ENCODE results near the gene TRAPPC10. TPM values are rescaled to one million over a fixed set of nuclear protein-coding genes. Genes with fewer than 3 reads are reported as not detected.
"Not testable (repeated sequence)": the region's sequence is repeated elsewhere in the genome, so short reads cannot be mapped to it uniquely, and the experiment has no call there.

Gene TRAPPC10
- total RNA-seq, 5 donors from 2014 or later (not counting 1 experiment from before 2014, with no cell fraction given): 82.5 to 144 (median 92.2) TPM

- H3K27me3 Mint-ChIP-seq; H3K27ac ChIP-seq (ENCODE audit: low read length); ATAC-seq (replicated peaks in 1 of 4); H3K27ac Mint-ChIP-seq; H3K4me1 ChIP-seq (ENCODE audit: control insufficient read depth in 1 of 2, extremely low read depth in 1 of 2, insufficient read depth in 2 of 2, low read length in 2 of 2); POLR2A ChIA-PET; H3K4me3 Mint-ChIP-seq; CTCF ChIA-PET; H3K27me3 ChIP-seq (replicated peaks in 1 of 2; ENCODE audit: control insufficient read depth in 2 of 2, extremely low read depth in 1 of 2, insufficient read depth in 2 of 2, low read length in 1 of 2); H3K36me3 ChIP-seq (ENCODE audit: control insufficient read depth in 2 of 2, extremely low read depth in 1 of 2, insufficient read depth in 1 of 2, low read length in 1 of 2); DNase-seq; H3K4me1 Mint-ChIP-seq; H3K9me3 ChIP-seq; H3K36me3 Mint-ChIP-seq; H3K4me3 ChIP-seq (ENCODE audit: control insufficient read depth in 1 of 2, extremely low read depth in 1 of 2, low read length in 1 of 2); H3K9me3 Mint-ChIP-seq: not testable (repeated sequence)
- WGBS (ENCODE audit: insufficient coverage): no CpG with 5 or more reads among the region's 13 CpGs
These were observed 86.9 kb downstream of the TRAPPC10 start for GRCh38 chr21:44098964-44099363.

- H3K4me1 ChIP-seq (ENCODE audit: control insufficient read depth in 1 of 2, extremely low read depth in 1 of 2, insufficient read depth in 2 of 2, low read length in 2 of 2); H3K27me3 ChIP-seq (replicated peaks in 1 of 2; ENCODE audit: control insufficient read depth in 2 of 2, extremely low read depth in 1 of 2, insufficient read depth in 2 of 2, low read length in 1 of 2); H3K4me3 ChIP-seq (ENCODE audit: control insufficient read depth in 1 of 2, extremely low read depth in 1 of 2, low read length in 1 of 2); H3K27ac Mint-ChIP-seq; H3K4me1 Mint-ChIP-seq; POLR2A ChIA-PET; CTCF ChIA-PET; H3K36me3 Mint-ChIP-seq; H3K27ac ChIP-seq (ENCODE audit: low read length); H3K9me3 Mint-ChIP-seq; H3K36me3 ChIP-seq (ENCODE audit: control insufficient read depth in 2 of 2, extremely low read depth in 1 of 2, insufficient read depth in 1 of 2, low read length in 1 of 2); H3K27me3 Mint-ChIP-seq; H3K9me3 ChIP-seq: not testable (repeated sequence)
- no CpG with 5 or more reads among the region's 66 CpGs for WGBS (ENCODE audit: insufficient coverage)
- peak within 1 kb of the TSS in 1 of 3 donors; percentile 56 for H3K4me3 Mint-ChIP-seq
- ATAC-seq (replicated peaks in 1 of 4) (peak; percentile 90 to 96 (median 92)), DNase-seq (peak in 23 of 35 experiments; percentile 18 to 75 (median 46))
These were observed 95.0 kb downstream of the TRAPPC10 start, which contains the start of gene PWP2 for GRCh38 chr21:44107026-44107501. PWP2 (plus strand) TSS chr21:44107399; CDS start chr21:44107417, 18 bp downstream.

- H3K4me1 Mint-ChIP-seq; POLR2A ChIA-PET; H3K27me3 ChIP-seq (replicated peaks in 1 of 2; ENCODE audit: control insufficient read depth in 2 of 2, extremely low read depth in 1 of 2, insufficient read depth in 2 of 2, low read length in 1 of 2); H3K36me3 ChIP-seq (ENCODE audit: control insufficient read depth in 2 of 2, extremely low read depth in 1 of 2, insufficient read depth in 1 of 2, low read length in 1 of 2); H3K9me3 ChIP-seq; H3K4me3 ChIP-seq (ENCODE audit: control insufficient read depth in 1 of 2, extremely low read depth in 1 of 2, low read length in 1 of 2); H3K27ac ChIP-seq (ENCODE audit: low read length); H3K9me3 Mint-ChIP-seq; H3K27me3 Mint-ChIP-seq; H3K27ac Mint-ChIP-seq; CTCF ChIA-PET; H3K4me3 Mint-ChIP-seq; H3K36me3 Mint-ChIP-seq; H3K4me1 ChIP-seq (ENCODE audit: control insufficient read depth in 1 of 2, extremely low read depth in 1 of 2, insufficient read depth in 2 of 2, low read length in 2 of 2); DNase-seq: not testable (repeated sequence)
- peak; percentile 35 to 54 (median 46) for ATAC-seq (replicated peaks in 1 of 4)
- WGBS (ENCODE audit: insufficient coverage): no CpG with 5 or more reads among the region's 31 CpGs
These were observed 95.5 kb downstream of the TRAPPC10 start for GRCh38 chr21:44107589-44107988.

DNA sequence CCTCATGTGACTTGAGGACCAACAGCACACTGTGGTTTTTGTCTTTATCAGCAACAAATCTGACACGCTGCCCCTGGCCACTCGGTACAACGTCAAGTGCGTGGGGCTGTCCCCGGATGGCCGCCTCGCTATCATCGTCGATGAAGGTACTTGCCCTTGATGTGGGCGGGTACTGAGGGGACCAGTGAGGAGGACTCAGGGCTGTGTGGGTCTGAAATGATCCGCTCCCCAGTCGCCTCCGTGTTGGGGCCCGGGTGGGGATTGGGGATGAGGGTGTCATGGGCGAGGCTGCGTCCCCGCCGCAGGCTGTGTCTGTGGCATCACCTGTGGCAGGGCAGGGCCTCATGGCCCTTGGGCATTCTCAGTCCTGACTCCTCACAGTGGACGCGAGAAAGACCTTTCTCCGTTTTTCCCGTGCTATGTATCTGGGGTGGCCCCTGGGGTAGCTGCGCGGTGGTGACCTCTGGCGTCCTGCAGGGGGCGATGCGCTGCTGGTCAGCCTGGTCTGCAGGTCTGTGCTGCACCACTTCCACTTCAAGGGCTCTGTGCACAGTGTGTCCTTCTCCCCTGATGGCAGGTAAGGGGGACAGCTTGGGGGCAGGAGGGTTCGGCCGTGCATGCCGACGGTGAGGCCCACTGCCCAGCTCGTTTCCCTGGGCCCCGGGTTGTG is 101.7 kb downstream of the TRAPPC10 start:
- H3K36me3 Mint-ChIP-seq; H3K4me3 Mint-ChIP-seq; H3K9me3 Mint-ChIP-seq; H3K4me3 ChIP-seq (ENCODE audit: control insufficient read depth in 1 of 2, extremely low read depth in 1 of 2, low read length in 1 of 2); H3K4me1 ChIP-seq (ENCODE audit: control insufficient read depth in 1 of 2, extremely low read depth in 1 of 2, insufficient read depth in 2 of 2, low read length in 2 of 2); POLR2A ChIA-PET; H3K27me3 Mint-ChIP-seq; H3K9me3 ChIP-seq; H3K27ac ChIP-seq (ENCODE audit: low read length); H3K27ac Mint-ChIP-seq; H3K36me3 ChIP-seq (ENCODE audit: control insufficient read depth in 2 of 2, extremely low read depth in 1 of 2, insufficient read depth in 1 of 2, low read length in 1 of 2); H3K4me1 Mint-ChIP-seq; H3K27me3 ChIP-seq (replicated peaks in 1 of 2; ENCODE audit: control insufficient read depth in 2 of 2, extremely low read depth in 1 of 2, insufficient read depth in 2 of 2, low read length in 1 of 2); CTCF ChIA-PET: not testable (repeated sequence)
- peak in 2 of 4 experiments; percentile 38 to 40 for ATAC-seq (replicated peaks in 1 of 4)
- peak in 3 of 35 experiments; percentile 13 to 28 (median 21) for DNase-seq
- WGBS (ENCODE audit: insufficient coverage): no CpG with 5 or more reads among the region's 33 CpGs

GRCh38 chr21:44122131-44122530 is 110.0 kb downstream of the TRAPPC10 start:
- H3K4me1 Mint-ChIP-seq; H3K4me1 ChIP-seq (ENCODE audit: control insufficient read depth in 1 of 2, extremely low read depth in 1 of 2, insufficient read depth in 2 of 2, low read length in 2 of 2); H3K36me3 Mint-ChIP-seq; H3K36me3 ChIP-seq (ENCODE audit: control insufficient read depth in 2 of 2, extremely low read depth in 1 of 2, insufficient read depth in 1 of 2, low read length in 1 of 2); ATAC-seq (replicated peaks in 1 of 4); H3K27ac ChIP-seq (ENCODE audit: low read length); H3K27ac Mint-ChIP-seq; H3K4me3 Mint-ChIP-seq; POLR2A ChIA-PET; H3K4me3 ChIP-seq (ENCODE audit: control insufficient read depth in 1 of 2, extremely low read depth in 1 of 2, low read length in 1 of 2); CTCF ChIA-PET; H3K9me3 ChIP-seq; H3K9me3 Mint-ChIP-seq; H3K27me3 Mint-ChIP-seq; H3K27me3 ChIP-seq (replicated peaks in 1 of 2; ENCODE audit: control insufficient read depth in 2 of 2, extremely low read depth in 1 of 2, insufficient read depth in 2 of 2, low read length in 1 of 2); DNase-seq: not testable (repeated sequence)
- no CpG with 5 or more reads among the region's 10 CpGs for WGBS (ENCODE audit: insufficient coverage)

- H3K27ac Mint-ChIP-seq; H3K27me3 ChIP-seq (replicated peaks in 1 of 2; ENCODE audit: control insufficient read depth in 2 of 2, extremely low read depth in 1 of 2, insufficient read depth in 2 of 2, low read length in 1 of 2); H3K9me3 ChIP-seq; H3K4me1 ChIP-seq (ENCODE audit: control insufficient read depth in 1 of 2, extremely low read depth in 1 of 2, insufficient read depth in 2 of 2, low read length in 2 of 2); ATAC-seq (replicated peaks in 1 of 4); H3K4me1 Mint-ChIP-seq; H3K9me3 Mint-ChIP-seq; CTCF ChIA-PET; POLR2A ChIA-PET; H3K36me3 Mint-ChIP-seq; H3K36me3 ChIP-seq (ENCODE audit: control insufficient read depth in 2 of 2, extremely low read depth in 1 of 2, insufficient read depth in 1 of 2, low read length in 1 of 2); H3K4me3 Mint-ChIP-seq; H3K27ac ChIP-seq (ENCODE audit: low read length); DNase-seq; H3K4me3 ChIP-seq (ENCODE audit: control insufficient read depth in 1 of 2, extremely low read depth in 1 of 2, low read length in 1 of 2); H3K27me3 Mint-ChIP-seq: not testable (repeated sequence)
- no CpG with 5 or more reads among the region's 19 CpGs for WGBS (ENCODE audit: insufficient coverage)
These were observed 115.7 kb downstream of the TRAPPC10 start for GRCh38 chr21:44127827-44128226.

GRCh38 chr21:44133715-44134057 is 121.6 kb downstream of the TRAPPC10 start:
- POLR2A ChIA-PET; H3K4me1 ChIP-seq (ENCODE audit: control insufficient read depth in 1 of 2, extremely low read depth in 1 of 2, insufficient read depth in 2 of 2, low read length in 2 of 2); CTCF ChIA-PET; H3K27me3 Mint-ChIP-seq; H3K36me3 ChIP-seq (ENCODE audit: control insufficient read depth in 2 of 2, extremely low read depth in 1 of 2, insufficient read depth in 1 of 2, low read length in 1 of 2); H3K27ac ChIP-seq (ENCODE audit: low read length); H3K36me3 Mint-ChIP-seq; H3K27ac Mint-ChIP-seq; H3K27me3 ChIP-seq (replicated peaks in 1 of 2; ENCODE audit: control insufficient read depth in 2 of 2, extremely low read depth in 1 of 2, insufficient read depth in 2 of 2, low read length in 1 of 2); H3K9me3 ChIP-seq; H3K4me1 Mint-ChIP-seq; H3K9me3 Mint-ChIP-seq; DNase-seq: not testable (repeated sequence)
- ATAC-seq (replicated peaks in 1 of 4): peak in 1 of 4 experiments; percentile 6
- no CpG with 5 or more reads among the region's 35 CpGs for WGBS (ENCODE audit: insufficient coverage)
- H3K4me3 ChIP-seq (ENCODE audit: control insufficient read depth in 1 of 2, extremely low read depth in 1 of 2, low read length in 1 of 2): peak overlapping the region in 1 of 2 donors; percentile 36
- peak overlapping the region in 1 of 3 donors; percentile 61 for H3K4me3 Mint-ChIP-seq

All from T-cell (primary cell).